ENCODE data around the gene ARHGAP15. TPM values are rescaled to one million over a fixed set of nuclear protein-coding genes. Genes with fewer than 3 reads are reported as not detected.

The ARHGAP15 gene
- polyA plus RNA-seq, 1 donor from 2014 or later, result 0.30 TPM

GRCh38 chr2:143284087-143284675 is 155.0 kb downstream of the ARHGAP15 start:
- no peak overlapping the region for H3K4me3 ChIP-seq (ENCODE audit: low read length)
- no peak overlapping the region for H2AFZ ChIP-seq (ENCODE audit: low read depth, low read length)
- TF ChIP-seq EP300 (conservative IDR thresholded peaks at IDR 0.05; ENCODE audit: poor library complexity, severe bottlenecking) (no peak), SMC3 (conservative IDR thresholded peaks at IDR 0.05; ENCODE audit: poor library complexity) (no peak), MXI1 (conservative IDR thresholded peaks at IDR 0.05; ENCODE audit: poor library complexity, severe bottlenecking) (no peak), TAF1 (IDR thresholded peaks at IDR 0.05; ENCODE audit: low read depth) (no peak), EZH2 (IDR thresholded peaks at IDR 0.05; ENCODE audit: borderline replicate concordance, insufficient read depth, low read length, poor library complexity, severe bottlenecking) (no peak), RAD21 (conservative IDR thresholded peaks at IDR 0.05) (no peak), CTCF (IDR thresholded peaks at IDR 0.05; ENCODE audit: poor library complexity, severe bottlenecking) (no peak)
- H3K9ac ChIP-seq (ENCODE audit: low read length), result no peak overlapping the region
- no peaks in the 10 kb centered on the region for H3K79me2 ChIP-seq (replicated peaks; ENCODE audit: insufficient read depth, low read length)
- no peaks in the 10 kb centered on the region for H3K9me3 ChIP-seq (ENCODE audit: low read length)
- H3K27me3 ChIP-seq (ENCODE audit: insufficient read depth, low read depth, low read length), result no peaks in the 10 kb centered on the region
- H3K4me2 ChIP-seq (ENCODE audit: low read length), result no peak overlapping the region
- H3K27ac ChIP-seq (ENCODE audit: low read length), result no peak overlapping the region
- H4K20me1 ChIP-seq (ENCODE audit: insufficient read depth), result no peaks in the 10 kb centered on the region
- H3F3A ChIP-seq (ENCODE audit: insufficient read depth, low read length, poor library complexity, severe bottlenecking), result no peaks in the 10 kb centered on the region
- H3K36me3 ChIP-seq (ENCODE audit: insufficient read depth, low read length), result no peaks in the 10 kb centered on the region
- no peaks in the 10 kb centered on the region for H3K9me2 ChIP-seq (ENCODE audit: insufficient read depth, low read length)

- no peak overlapping the region for H2AFZ ChIP-seq (ENCODE audit: low read depth, low read length)
- no peaks in the 10 kb centered on the region for H3K9me2 ChIP-seq (ENCODE audit: insufficient read depth, low read length)
- no peak overlapping the region for H3K9ac ChIP-seq (ENCODE audit: low read length)
- peak overlapping the region; percentile 12 for H3K27ac ChIP-seq (ENCODE audit: low read length)
- H3K4me3 ChIP-seq (ENCODE audit: low read length), result peak overlapping the region; percentile 26
- H3K36me3 ChIP-seq (ENCODE audit: insufficient read depth, low read length), result no peaks in the 10 kb centered on the region
- H3F3A ChIP-seq (ENCODE audit: insufficient read depth, low read length, poor library complexity, severe bottlenecking), result no peaks in the 10 kb centered on the region
- TF ChIP-seq POLR2AphosphoS5 (IDR thresholded peaks at IDR 0.05) (peak; percentile 10), MXI1 (conservative IDR thresholded peaks at IDR 0.05; ENCODE audit: poor library complexity, severe bottlenecking) (no peak), TAF1 (IDR thresholded peaks at IDR 0.05; ENCODE audit: low read depth) (no peak), EP300 (conservative IDR thresholded peaks at IDR 0.05; ENCODE audit: poor library complexity, severe bottlenecking) (peak; percentile 70), EZH2 (IDR thresholded peaks at IDR 0.05; ENCODE audit: borderline replicate concordance, insufficient read depth, low read length, poor library complexity, severe bottlenecking) (no peak), CTCF (IDR thresholded peaks at IDR 0.05; ENCODE audit: poor library complexity, severe bottlenecking) (no peak), RAD21 (conservative IDR thresholded peaks at IDR 0.05) (no peak), SMC3 (conservative IDR thresholded peaks at IDR 0.05; ENCODE audit: poor library complexity) (no peak)
- TF ChIP-seq, protein P1, sequence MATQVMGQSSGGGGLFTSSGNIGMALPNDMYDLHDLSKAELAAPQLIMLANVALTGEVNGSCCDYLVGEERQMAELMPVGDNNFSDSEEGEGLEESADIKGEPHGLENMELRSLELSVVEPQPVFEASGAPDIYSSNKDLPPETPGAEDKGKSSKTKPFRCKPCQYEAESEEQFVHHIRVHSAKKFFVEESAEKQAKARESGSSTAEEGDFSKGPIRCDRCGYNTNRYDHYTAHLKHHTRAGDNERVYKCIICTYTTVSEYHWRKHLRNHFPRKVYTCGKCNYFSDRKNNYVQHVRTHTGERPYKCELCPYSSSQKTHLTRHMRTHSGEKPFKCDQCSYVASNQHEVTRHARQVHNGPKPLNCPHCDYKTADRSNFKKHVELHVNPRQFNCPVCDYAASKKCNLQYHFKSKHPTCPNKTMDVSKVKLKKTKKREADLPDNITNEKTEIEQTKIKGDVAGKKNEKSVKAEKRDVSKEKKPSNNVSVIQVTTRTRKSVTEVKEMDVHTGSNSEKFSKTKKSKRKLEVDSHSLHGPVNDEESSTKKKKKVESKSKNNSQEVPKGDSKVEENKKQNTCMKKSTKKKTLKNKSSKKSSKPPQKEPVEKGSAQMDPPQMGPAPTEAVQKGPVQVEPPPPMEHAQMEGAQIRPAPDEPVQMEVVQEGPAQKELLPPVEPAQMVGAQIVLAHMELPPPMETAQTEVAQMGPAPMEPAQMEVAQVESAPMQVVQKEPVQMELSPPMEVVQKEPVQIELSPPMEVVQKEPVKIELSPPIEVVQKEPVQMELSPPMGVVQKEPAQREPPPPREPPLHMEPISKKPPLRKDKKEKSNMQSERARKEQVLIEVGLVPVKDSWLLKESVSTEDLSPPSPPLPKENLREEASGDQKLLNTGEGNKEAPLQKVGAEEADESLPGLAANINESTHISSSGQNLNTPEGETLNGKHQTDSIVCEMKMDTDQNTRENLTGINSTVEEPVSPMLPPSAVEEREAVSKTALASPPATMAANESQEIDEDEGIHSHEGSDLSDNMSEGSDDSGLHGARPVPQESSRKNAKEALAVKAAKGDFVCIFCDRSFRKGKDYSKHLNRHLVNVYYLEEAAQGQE (IDR thresholded peaks at IDR 0.05; ENCODE audit: borderline replicate concordance), result peak; percentile 22
- no peaks in the 10 kb centered on the region for H3K79me2 ChIP-seq (replicated peaks; ENCODE audit: insufficient read depth, low read length)
- peak overlapping the region; percentile 2 for H3K4me2 ChIP-seq (ENCODE audit: low read length)
- no peaks in the 10 kb centered on the region for H4K20me1 ChIP-seq (ENCODE audit: insufficient read depth)
- H3K9me3 ChIP-seq (ENCODE audit: low read length), result no peaks in the 10 kb centered on the region
- no peaks in the 10 kb centered on the region for H3K27me3 ChIP-seq (ENCODE audit: insufficient read depth, low read depth, low read length)
These were observed 159.8 kb downstream of the ARHGAP15 start for GRCh38 chr2:143289025-143289424.
